Measurements from ENCODE around the gene SNAP23.

Gene SNAP23

DNA sequence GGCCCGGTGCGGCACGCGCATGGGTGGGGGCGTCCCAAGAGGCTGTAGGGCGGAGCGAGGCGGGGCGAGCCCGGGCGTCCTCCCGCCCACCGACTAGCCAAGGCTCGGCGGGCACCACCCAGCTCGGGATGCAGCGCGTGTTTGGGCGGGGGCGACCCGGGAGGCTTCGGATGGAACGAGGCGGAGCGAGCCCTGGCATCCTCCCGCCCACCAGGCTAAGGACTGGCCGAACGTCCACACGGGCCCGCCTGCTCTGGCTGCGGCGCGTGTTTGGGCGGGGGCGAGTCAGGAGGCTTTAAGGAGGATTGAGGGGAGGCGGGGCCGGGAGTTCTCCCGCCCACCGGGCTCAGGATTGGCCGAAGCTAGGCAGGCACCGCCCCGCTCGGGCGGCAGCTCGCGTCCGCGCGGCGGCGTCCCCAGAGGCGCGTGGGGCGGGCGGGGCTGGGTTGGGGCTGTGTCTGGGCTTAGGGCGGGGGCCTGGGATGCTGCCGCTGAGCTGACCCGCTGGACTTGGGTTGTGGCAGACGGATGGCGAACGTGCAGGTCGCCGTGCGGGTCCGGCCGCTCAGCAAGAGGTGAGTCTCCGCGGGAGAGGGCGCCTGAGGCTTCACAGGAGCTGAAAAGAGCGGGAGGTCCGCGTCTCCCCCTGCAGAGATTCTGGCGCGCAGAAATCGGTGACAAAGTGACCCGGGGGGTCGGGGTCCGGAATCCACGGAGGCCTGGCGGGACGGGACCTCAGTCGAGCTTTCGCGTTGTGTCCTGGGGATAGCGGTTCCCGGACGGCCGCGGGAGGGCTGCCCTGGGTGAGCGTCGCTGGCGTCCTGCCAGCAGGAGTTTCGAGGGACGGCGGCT, 80.0 kb downstream of the SNAP23 start, which contains the start of gene STARD9:
STARD9 (plus strand) TSS at position 419 of the 852 bp plus-strand sequence; CDS start at position 529, 110 bp downstream.
- DNase-seq (ENCODE audit: low read depth): peak; percentile 99

DNA sequence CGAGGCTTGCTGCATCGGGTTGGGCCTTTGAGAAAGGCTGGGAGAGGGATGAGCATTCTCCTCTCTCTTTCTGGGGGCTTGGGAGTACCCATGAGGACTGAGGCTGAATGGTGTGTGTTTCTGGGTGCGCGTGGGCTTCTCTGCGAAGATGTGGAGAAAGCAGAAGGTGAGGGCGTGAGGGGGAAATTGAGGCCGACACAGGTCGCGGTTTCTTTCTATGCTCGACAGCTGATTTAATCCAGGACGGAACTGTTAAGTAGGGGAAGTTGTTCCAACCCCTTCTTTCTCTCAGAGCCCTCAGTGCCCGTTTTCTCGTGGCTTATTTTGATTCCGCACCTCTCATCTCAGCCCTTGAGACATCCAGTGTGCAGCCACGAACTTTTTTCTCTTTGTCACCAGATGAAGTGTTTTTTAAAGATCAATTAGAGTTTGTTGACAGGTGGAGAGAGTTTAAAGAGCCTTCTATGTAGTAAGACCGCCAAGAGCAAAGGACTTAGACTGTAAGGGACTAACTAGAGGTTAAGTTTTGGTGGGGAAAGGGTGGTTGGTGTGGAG, 80.7 kb downstream of the SNAP23 start:
- no peak for DNase-seq (ENCODE audit: low read depth)

DNA sequence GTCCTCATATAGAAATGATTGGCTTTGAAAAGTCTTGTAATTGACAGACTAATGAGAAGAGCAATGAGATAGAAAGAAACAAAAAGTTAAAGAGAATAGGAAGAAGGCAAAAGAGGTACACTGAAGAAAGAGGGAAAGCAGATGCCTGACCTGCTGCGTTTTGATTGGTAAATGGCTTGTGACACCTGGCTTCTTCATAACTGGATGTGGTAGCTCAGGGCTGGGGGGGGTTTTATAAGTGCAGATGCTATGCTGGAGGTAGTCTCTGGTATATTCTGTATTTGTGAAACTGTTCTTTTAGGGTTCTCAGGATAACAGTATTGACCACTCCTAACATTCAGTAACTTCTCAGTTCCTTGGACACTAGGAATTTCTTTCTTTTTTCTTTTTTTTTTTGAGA, 81.3 kb downstream of the SNAP23 start:
- no peak for DNase-seq (ENCODE audit: low read depth)

DNA sequence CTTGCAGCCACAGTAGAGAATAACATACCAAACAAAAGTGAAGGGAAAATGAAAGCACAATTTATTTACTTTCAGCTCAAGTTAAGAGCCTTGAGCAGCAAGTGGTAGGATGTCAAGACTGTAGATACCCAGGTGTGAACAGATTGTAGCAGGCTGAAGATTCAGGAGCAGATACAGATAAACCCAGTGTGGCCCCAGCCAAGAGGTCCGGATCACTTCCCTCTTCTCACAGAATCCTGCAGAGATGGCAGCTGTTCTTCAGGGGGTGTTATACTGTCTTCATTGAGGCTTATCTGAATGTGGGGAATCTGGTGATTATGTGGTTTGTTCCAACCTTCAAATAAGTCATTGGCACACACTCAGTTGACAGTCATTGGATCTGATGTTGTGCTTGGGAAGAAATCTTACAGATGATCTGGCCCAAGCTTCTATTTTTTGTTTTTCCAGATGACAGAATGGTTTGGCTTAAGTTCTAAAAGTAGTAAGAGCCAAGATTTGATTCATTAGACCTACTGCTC, 82.1 kb downstream of the SNAP23 start:
- peak; percentile 60 for DNase-seq (ENCODE audit: low read depth)

DNA sequence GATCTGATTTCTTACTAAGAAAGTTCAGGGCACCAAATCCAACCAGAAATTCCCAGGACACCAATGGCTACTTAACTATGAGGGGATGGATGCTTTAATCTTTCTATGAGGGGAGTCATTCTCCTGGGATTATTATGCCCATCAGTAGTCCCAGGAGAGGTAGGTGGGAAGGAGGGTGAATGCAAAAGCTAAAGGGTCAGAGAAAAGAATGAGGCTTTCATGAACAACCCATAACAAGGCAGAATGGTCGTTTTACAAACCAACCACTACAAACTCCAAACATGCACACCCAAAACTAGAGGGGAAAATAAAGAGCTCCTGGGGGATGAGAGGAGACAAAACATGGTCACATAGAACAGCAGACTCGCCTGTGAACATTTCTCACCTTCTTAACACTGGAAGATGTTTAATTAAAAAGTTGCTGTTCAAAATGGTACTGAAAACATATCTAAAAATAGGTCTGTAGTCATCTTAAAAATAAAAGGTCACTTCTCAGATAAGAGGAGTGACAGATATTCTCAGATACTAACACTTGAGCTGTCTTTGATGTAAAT, 83.6 kb downstream of the SNAP23 start:
- no peak for DNase-seq (ENCODE audit: low read depth)

DNA sequence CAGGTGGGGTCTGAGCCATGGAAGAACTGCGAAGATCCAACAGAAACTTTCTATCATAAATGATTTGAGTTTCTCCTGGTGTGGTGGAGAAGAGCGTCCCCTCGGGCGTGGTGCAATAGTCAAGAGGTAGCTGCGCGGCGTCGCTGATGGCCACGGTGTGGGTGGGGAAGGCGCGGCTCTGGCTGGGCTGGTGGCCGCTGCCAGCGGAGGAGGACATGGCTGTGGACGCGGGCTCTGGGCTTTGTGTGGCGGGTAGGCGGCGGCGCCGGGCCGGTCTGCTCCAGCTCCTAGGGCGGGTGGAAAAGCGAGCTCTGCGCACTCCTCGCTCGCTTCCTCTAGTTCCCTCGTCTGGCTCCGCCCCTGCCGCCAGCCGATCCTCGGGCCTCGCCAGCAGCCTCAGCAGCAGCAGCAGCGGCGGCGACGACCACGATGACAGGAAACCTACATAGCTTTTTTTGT, 85.9 kb downstream of the SNAP23 start:
- DNase-seq (ENCODE audit: low read depth): peak; percentile 73
